ENCODE measurements around the gene ESR1.

DNA sequence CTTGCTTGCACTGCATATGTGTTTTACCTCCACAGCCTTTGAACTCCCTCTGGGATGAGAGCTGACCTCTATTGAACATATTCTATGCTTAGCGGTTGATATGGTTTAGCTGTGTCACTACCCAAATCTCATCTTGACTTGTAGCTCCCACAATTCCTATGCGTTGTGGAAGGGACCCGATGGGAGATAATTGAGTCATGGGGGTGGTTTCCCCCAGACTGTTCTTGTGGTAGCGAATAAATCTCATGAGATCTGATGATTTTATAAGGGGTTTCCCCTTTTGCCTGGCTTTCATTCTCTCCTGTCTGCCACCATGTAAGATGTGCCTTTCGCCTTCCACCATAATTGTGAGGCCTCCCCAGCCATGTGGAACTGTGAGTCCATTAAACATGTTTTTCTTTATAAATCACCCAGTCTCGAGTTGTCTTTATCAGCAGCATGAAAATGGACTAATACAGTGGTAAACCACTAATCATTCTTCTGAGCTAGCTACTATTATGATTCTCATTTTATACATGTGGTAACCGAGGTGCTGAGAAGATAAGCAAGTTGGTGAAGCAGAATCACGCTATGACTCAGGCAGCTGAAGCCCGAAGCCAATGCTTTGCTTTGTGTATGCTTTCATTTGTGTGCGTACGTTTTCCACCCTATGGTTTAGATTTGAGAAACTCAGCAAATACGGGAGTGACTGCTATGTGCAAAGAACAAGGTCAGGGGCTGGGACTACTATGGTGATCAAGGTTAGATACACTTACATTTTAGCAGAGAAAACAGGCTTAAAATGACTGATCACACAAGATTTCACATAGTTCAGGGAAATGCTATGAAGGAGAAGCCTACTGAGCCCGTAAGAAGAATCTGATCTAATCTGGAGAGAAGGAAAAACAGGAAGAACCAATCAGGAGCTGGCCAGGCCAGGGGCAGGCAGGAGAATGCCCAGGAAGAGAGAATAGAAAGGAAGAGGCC lies 363.5 kb downstream of the ESR1 start:
- TF ChIP-seq POLR2A (IDR thresholded peaks at IDR 0.05): no peak
- TF ChIP-seq, protein P1, sequence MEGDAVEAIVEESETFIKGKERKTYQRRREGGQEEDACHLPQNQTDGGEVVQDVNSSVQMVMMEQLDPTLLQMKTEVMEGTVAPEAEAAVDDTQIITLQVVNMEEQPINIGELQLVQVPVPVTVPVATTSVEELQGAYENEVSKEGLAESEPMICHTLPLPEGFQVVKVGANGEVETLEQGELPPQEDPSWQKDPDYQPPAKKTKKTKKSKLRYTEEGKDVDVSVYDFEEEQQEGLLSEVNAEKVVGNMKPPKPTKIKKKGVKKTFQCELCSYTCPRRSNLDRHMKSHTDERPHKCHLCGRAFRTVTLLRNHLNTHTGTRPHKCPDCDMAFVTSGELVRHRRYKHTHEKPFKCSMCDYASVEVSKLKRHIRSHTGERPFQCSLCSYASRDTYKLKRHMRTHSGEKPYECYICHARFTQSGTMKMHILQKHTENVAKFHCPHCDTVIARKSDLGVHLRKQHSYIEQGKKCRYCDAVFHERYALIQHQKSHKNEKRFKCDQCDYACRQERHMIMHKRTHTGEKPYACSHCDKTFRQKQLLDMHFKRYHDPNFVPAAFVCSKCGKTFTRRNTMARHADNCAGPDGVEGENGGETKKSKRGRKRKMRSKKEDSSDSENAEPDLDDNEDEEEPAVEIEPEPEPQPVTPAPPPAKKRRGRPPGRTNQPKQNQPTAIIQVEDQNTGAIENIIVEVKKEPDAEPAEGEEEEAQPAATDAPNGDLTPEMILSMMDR (IDR thresholded peaks at IDR 0.05): no peak

Measured in uterus (tissue), 2 donors.